ENCODE measurements around the gene BPTF. TPM values are rescaled to one million over a fixed set of nuclear protein-coding genes. Genes with fewer than 3 reads are reported as not detected.

BPTF gene
- total RNA-seq, 1 experiment from 2014 or later = 61.8 TPM

GRCh38 chr17:67784364-67785121 is 40.8 kb upstream of the BPTF start:
- no TSS peak for BruUV-seq (replicated peaks)
- H3K4me3 ChIP-seq (ENCODE audit: low read length) = no peak overlapping the region

DNA sequence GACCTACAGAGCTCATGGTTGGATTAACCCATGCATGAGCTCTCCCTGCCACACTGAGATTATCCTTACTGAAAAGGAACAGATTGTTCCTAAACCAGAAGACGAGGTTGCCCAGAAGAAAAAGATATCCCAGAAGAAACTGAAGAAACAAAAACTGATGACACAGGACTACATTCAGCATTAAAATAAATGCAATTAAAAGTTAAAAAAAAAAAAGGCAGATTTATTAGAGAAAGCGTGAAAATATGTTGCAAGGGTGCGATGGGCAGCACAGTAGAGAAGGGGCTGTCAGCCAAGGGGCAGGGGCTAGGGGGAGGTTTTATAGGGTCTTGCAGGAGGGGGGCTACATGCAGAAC is 40.2 kb upstream of the BPTF start:
- POLR2A ChIA-PET (ENCODE audit: unreplicated experiment) = no interaction called here
- CTCF ChIA-PET = no interaction called here

More at GRCh38 chr17:67784364-67785121, 40.8 kb upstream of the BPTF start:
- CTCF ChIA-PET = no interaction called here
- intact Hi-C loops (cut with micrococcal nuclease) = no loop called here
- H3K79me2 ChIP-seq (ENCODE audit: low read length) = no peaks in the 10 kb centered on the region
- no peaks in the 10 kb centered on the region for H3K36me3 ChIP-seq (ENCODE audit: low read depth, low read length)
- TF ChIP-seq EZH2phosphoT487 (IDR thresholded peaks at IDR 0.05; ENCODE audit: borderline replicate concordance, low read length) = no peak
- TF ChIP-seq EZH2 (IDR thresholded peaks at IDR 0.05; ENCODE audit: low read length, unreplicated experiment) = no peak
- TF ChIP-seq, protein P1, sequence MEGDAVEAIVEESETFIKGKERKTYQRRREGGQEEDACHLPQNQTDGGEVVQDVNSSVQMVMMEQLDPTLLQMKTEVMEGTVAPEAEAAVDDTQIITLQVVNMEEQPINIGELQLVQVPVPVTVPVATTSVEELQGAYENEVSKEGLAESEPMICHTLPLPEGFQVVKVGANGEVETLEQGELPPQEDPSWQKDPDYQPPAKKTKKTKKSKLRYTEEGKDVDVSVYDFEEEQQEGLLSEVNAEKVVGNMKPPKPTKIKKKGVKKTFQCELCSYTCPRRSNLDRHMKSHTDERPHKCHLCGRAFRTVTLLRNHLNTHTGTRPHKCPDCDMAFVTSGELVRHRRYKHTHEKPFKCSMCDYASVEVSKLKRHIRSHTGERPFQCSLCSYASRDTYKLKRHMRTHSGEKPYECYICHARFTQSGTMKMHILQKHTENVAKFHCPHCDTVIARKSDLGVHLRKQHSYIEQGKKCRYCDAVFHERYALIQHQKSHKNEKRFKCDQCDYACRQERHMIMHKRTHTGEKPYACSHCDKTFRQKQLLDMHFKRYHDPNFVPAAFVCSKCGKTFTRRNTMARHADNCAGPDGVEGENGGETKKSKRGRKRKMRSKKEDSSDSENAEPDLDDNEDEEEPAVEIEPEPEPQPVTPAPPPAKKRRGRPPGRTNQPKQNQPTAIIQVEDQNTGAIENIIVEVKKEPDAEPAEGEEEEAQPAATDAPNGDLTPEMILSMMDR (conservative IDR thresholded peaks at IDR 0.05; ENCODE audit: low read depth, low read length) = no peak
- H3K27me3 ChIP-seq (ENCODE audit: low read length) = no peaks in the 10 kb centered on the region
- no peaks in the 10 kb centered on the region for H3K9me2 ChIP-seq (replicated peaks; ENCODE audit: low read length)
- no peaks in the 10 kb centered on the region for H3K9me3 ChIP-seq (ENCODE audit: low read length)
- DNase-seq = no peak
- H4K20me1 ChIP-seq (ENCODE audit: low read length) = no peaks in the 10 kb centered on the region
- ATAC-seq = no peak
- POLR2A ChIA-PET (ENCODE audit: unreplicated experiment) = no interaction called here
- no peak overlapping the region for H3K4me2 ChIP-seq (ENCODE audit: low read length)
- H3K4me1 ChIP-seq (ENCODE audit: insufficient read depth, low read length) = peaks cover 7% of the 10 kb centered on the region
- no peak overlapping the region for H3K9ac ChIP-seq (ENCODE audit: low read length)
- no peak overlapping the region for H3K27ac ChIP-seq (ENCODE audit: low read length)
- H2AFZ ChIP-seq (ENCODE audit: low read length) = no peak overlapping the region
- H3F3A ChIP-seq (ENCODE audit: low read length, unreplicated experiment) = no peaks in the 10 kb centered on the region

DNA sequence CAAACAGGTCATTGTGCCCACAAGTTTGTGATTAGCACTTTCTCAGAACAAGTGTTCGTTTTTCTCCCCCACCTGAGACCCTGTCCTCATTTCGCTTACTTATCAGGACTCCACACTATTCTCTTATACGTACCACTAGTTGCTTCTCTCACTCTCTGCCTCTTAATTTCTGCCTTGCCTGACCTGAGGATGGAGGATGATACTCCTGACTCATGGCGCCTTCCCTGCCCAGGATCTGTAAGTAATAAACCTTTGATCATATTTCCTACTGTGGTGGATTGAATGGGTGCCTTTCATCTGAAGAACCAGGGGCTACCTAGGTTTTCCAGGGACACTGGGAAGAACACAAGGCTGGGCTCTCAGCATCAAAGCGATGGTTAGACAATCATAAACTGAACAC is 39.8 kb upstream of the BPTF start:
- POLR2A ChIA-PET (ENCODE audit: unreplicated experiment) = no interaction called here
- DNase-seq (no peak), ATAC-seq (no peak)
- peaks cover 7% of the 10 kb centered on the region for H3K4me1 ChIP-seq (ENCODE audit: insufficient read depth, low read length)
- no peaks in the 10 kb centered on the region for H4K20me1 ChIP-seq (ENCODE audit: low read length)
- H3K9ac ChIP-seq (ENCODE audit: low read length) = no peak overlapping the region
- no peaks in the 10 kb centered on the region for H3K9me3 ChIP-seq (ENCODE audit: low read length)
- intact Hi-C loops (cut with micrococcal nuclease) = no loop called here
- H3K4me2 ChIP-seq (ENCODE audit: low read length) = no peak overlapping the region
- H3K36me3 ChIP-seq (ENCODE audit: low read depth, low read length) = no peaks in the 10 kb centered on the region
- no peaks in the 10 kb centered on the region for H3F3A ChIP-seq (ENCODE audit: low read length, unreplicated experiment)
- H3K79me2 ChIP-seq (ENCODE audit: low read length) = no peaks in the 10 kb centered on the region
- H3K27ac ChIP-seq (ENCODE audit: low read length) = no peak overlapping the region
- CTCF ChIA-PET = no interaction called here
- H3K27me3 ChIP-seq (ENCODE audit: low read length) = no peaks in the 10 kb centered on the region
- no peaks in the 10 kb centered on the region for H3K9me2 ChIP-seq (replicated peaks; ENCODE audit: low read length)
- BruUV-seq (replicated peaks) = no TSS peak
- TF ChIP-seq, protein P1 (conservative IDR thresholded peaks at IDR 0.05; ENCODE audit: low read depth, low read length) = no peak
- TF ChIP-seq EZH2phosphoT487 (IDR thresholded peaks at IDR 0.05; ENCODE audit: borderline replicate concordance, low read length) (no peak), EZH2 (IDR thresholded peaks at IDR 0.05; ENCODE audit: low read length, unreplicated experiment) (no peak)
- H3K4me3 ChIP-seq (ENCODE audit: low read length) = no peak overlapping the region
- H2AFZ ChIP-seq (ENCODE audit: low read length) = no peak overlapping the region

More for the DNA sequence above, 40.2 kb upstream of the BPTF start:
- Histone ChIP-seq H3K9me2 (replicated peaks; ENCODE audit: low read length) (no peaks in the 10 kb centered on the region), H3K79me2 (ENCODE audit: low read length) (no peaks in the 10 kb centered on the region), H3K36me3 (ENCODE audit: low read depth, low read length) (no peaks in the 10 kb centered on the region), H3K9ac (ENCODE audit: low read length) (no peak overlapping the region), H3F3A (ENCODE audit: low read length, unreplicated experiment) (no peaks in the 10 kb centered on the region), H2AFZ (ENCODE audit: low read length) (no peak overlapping the region), H3K4me2 (ENCODE audit: low read length) (no peak overlapping the region), H3K4me3 (ENCODE audit: low read length) (no peak overlapping the region), H4K20me1 (ENCODE audit: low read length) (no peaks in the 10 kb centered on the region), H3K9me3 (ENCODE audit: low read length) (no peaks in the 10 kb centered on the region), H3K4me1 (ENCODE audit: insufficient read depth, low read length) (peaks cover 7% of the 10 kb centered on the region), H3K27ac (ENCODE audit: low read length) (no peak overlapping the region), H3K27me3 (ENCODE audit: low read length) (no peaks in the 10 kb centered on the region)
- TF ChIP-seq, protein P1 (conservative IDR thresholded peaks at IDR 0.05; ENCODE audit: low read depth, low read length) = no peak
- no peak for TF ChIP-seq EZH2 (IDR thresholded peaks at IDR 0.05; ENCODE audit: low read length, unreplicated experiment)
- no peak for TF ChIP-seq EZH2phosphoT487 (IDR thresholded peaks at IDR 0.05; ENCODE audit: borderline replicate concordance, low read length)
- intact Hi-C loops (cut with micrococcal nuclease) = no loop called here
- DNase-seq (no peak), ATAC-seq (no peak)
- BruUV-seq (replicated peaks) = no TSS peak
